Measurements from ENCODE around the gene RABGAP1L. TPM values are rescaled to one million over a fixed set of nuclear protein-coding genes. Genes with fewer than 3 reads are reported as not detected.
"Not testable (repeated sequence)": the region's sequence is repeated elsewhere in the genome, so short reads cannot be mapped to it uniquely, and the experiment has no call there.

Gene RABGAP1L
- total RNA-seq, 1 experiment from 2014 or later = 18.7 TPM

- DNase-seq (ENCODE audit: low read depth) = peak; percentile 2
These were observed 199.6 kb downstream of the RABGAP1L start for GRCh38 chr1:174358786-174359453.

GRCh38 chr1:174359454-174359805 is 200.1 kb downstream of the RABGAP1L start:
- DNase-seq (ENCODE audit: low read depth) = no peak

- no peak for DNase-seq (ENCODE audit: low read depth)
These were observed 205.8 kb downstream of the RABGAP1L start for GRCh38 chr1:174364996-174365736.

GRCh38 chr1:174366946-174367345 is 207.6 kb downstream of the RABGAP1L start:
- DNase-seq (ENCODE audit: low read depth) = no peak

- no peak for DNase-seq (ENCODE audit: low read depth)
These were observed 208.6 kb downstream of the RABGAP1L start for GRCh38 chr1:174367892-174368291.

- DNase-seq (ENCODE audit: low read depth) = no peak
These were observed 216.7 kb downstream of the RABGAP1L start for GRCh38 chr1:174376030-174376429.

GRCh38 chr1:174391716-174392115 is 232.4 kb downstream of the RABGAP1L start:
- no peak for DNase-seq (ENCODE audit: low read depth)

- DNase-seq (ENCODE audit: low read depth) = no peak
These were observed 234.6 kb downstream of the RABGAP1L start for GRCh38 chr1:174393885-174394284.

GRCh38 chr1:174397261-174397660 is 237.9 kb downstream of the RABGAP1L start:
- DNase-seq (ENCODE audit: low read depth) = peak; percentile 95

- peak; percentile 93 for DNase-seq (ENCODE audit: low read depth)
These were observed 238.9 kb downstream of the RABGAP1L start for GRCh38 chr1:174398246-174398645.

- no peak for DNase-seq (ENCODE audit: low read depth)
These were observed 239.9 kb downstream of the RABGAP1L start for GRCh38 chr1:174399211-174399610.

- DNase-seq (ENCODE audit: low read depth) = no peak
These were observed 241.8 kb downstream of the RABGAP1L start for GRCh38 chr1:174401075-174401474.

- no peak for DNase-seq (ENCODE audit: low read depth)
These were observed 245.9 kb downstream of the RABGAP1L start for GRCh38 chr1:174405219-174405618.

GRCh38 chr1:174406421-174406820 is 247.1 kb downstream of the RABGAP1L start:
- no peak for DNase-seq (ENCODE audit: low read depth)

- no peak for DNase-seq (ENCODE audit: low read depth)
These were observed 248.3 kb downstream of the RABGAP1L start for GRCh38 chr1:174407665-174408064.

- DNase-seq (ENCODE audit: low read depth) = no peak
These were observed 248.8 kb downstream of the RABGAP1L start for GRCh38 chr1:174408146-174408545.

- not testable (repeated sequence) for DNase-seq (ENCODE audit: low read depth)
These were observed 250.5 kb downstream of the RABGAP1L start for GRCh38 chr1:174409801-174410200.

GRCh38 chr1:174413632-174414031 is 254.3 kb downstream of the RABGAP1L start:
- peak; percentile 13 for DNase-seq (ENCODE audit: low read depth)

- no peak for DNase-seq (ENCODE audit: low read depth)
These were observed 254.9 kb downstream of the RABGAP1L start for GRCh38 chr1:174414203-174414602.

GRCh38 chr1:174415506-174415905 is 256.2 kb downstream of the RABGAP1L start:
- no peak for DNase-seq (ENCODE audit: low read depth)

- DNase-seq (ENCODE audit: low read depth) = no peak
These were observed 258.6 kb downstream of the RABGAP1L start for GRCh38 chr1:174417921-174418320.

GRCh38 chr1:174425121-174425520 is 265.8 kb downstream of the RABGAP1L start:
- DNase-seq (ENCODE audit: low read depth) = no peak

GRCh38 chr1:174426153-174426552 is 266.8 kb downstream of the RABGAP1L start:
- no peak for DNase-seq (ENCODE audit: low read depth)

Data from M059J (cell line).